Suprapubic skin (tissue), 4 donors: ENCODE results near the gene GAST.

Experiments used
- EP300 ChIP-seq: sonication (generic); formaldehyde crosslinking; IDR thresholded peaks from one replicate; pipeline ENCODE4 v1.6.1; 2017; ENCODE audit warnings: antibody characterized with exemption
- POLR2A ChIP-seq, 2 donors: fragments of 450-650 bp; IDR thresholded peaks; one replicate each; pipeline ENCODE4 v1.6.1; 2017; ENCODE audit warnings: antibody characterized with exemption in 2 of 2, mild to moderate bottlenecking in 2 of 2, moderate library complexity in 2 of 2
- POLR2AphosphoS5 ChIP-seq, 3 donors: sonication (generic); formaldehyde crosslinking; IDR thresholded peaks; one replicate each; pipeline ENCODE4 v1.6.1; 2017; ENCODE audit warnings: antibody characterized with exemption in 3 of 3
- TF ChIP-seq, protein P1 (sequence below), 2 donors: fragments of 200-600 bp in 1 of 2; fragments of 450-650 bp in 1 of 2; sonication (generic) in 1 of 2; IDR thresholded peaks; one replicate each; pipeline ENCODE4 v1.5.1; 2016 to 2019; ENCODE audit warnings: antibody characterized with exemption in 2 of 2, mild to moderate bottlenecking in 1 of 2, moderate library complexity in 1 of 2

DNA sequence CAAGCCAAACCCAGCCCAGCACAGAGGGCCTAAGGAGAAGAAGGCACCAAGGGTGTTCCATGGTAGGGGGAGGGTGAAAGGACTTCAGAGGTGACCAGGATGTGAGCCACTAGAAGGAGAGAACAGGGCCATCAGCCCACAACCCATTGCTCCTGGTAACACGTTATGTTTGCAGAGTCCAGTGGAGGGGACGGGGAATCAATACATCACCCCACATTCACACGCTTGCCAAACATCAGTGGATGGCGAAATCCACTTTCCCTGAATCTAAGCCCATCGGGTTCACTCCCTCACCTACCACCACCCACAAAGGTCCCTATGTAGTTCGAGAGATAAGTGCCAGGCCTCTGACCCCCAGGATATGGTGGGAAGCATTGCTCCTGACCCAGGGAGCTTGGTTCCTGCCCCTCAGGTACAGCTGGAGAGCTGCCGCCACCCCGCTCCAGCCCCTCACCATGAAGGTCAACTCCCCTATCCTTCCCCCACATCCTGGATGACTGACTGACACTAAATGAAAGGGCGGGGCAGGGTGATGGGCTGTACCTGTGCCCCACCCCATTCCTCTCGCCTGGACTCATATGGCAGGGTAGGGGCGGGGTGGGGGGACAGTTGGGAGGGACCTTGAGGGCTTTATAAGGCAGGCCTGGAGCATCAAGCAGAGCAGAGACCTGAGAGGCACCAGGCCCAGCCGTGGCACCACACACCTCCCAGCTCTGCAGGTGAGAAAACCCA is at the start of gene GAST:
- TF ChIP-seq, protein P1, sequence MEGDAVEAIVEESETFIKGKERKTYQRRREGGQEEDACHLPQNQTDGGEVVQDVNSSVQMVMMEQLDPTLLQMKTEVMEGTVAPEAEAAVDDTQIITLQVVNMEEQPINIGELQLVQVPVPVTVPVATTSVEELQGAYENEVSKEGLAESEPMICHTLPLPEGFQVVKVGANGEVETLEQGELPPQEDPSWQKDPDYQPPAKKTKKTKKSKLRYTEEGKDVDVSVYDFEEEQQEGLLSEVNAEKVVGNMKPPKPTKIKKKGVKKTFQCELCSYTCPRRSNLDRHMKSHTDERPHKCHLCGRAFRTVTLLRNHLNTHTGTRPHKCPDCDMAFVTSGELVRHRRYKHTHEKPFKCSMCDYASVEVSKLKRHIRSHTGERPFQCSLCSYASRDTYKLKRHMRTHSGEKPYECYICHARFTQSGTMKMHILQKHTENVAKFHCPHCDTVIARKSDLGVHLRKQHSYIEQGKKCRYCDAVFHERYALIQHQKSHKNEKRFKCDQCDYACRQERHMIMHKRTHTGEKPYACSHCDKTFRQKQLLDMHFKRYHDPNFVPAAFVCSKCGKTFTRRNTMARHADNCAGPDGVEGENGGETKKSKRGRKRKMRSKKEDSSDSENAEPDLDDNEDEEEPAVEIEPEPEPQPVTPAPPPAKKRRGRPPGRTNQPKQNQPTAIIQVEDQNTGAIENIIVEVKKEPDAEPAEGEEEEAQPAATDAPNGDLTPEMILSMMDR (IDR thresholded peaks at IDR 0.05): no peak
- TF ChIP-seq EP300: no peak
- no peak for TF ChIP-seq POLR2A (IDR thresholded peaks at IDR 0.05)
- TF ChIP-seq POLR2AphosphoS5 (IDR thresholded peaks at IDR 0.05): no peak
